HG03280 (cell line): ENCODE results near the gene PCDHA11.
"Not testable (repeated sequence)": the region's sequence is repeated elsewhere in the genome, so short reads cannot be mapped to it uniquely, and the experiment has no call there.

Experiments used
- ATAC-seq: cut with Tn5 transposase; IDR thresholded peaks from one replicate; pipeline ENCODE4 v1.9.1; 2021; ENCODE audit warnings: mild to moderate bottlenecking, moderate library complexity; ENCODE audit not compliant: unreplicated experiment

PCDHA11 gene

GRCh38 chr5:140849831-140850634, 18.7 kb upstream of the PCDHA11 start:
- not testable (repeated sequence) for ATAC-seq

GRCh38 chr5:140855772-140856674, 12.7 kb upstream of the PCDHA11 start, which contains the start of gene PCDHA10:
TSS of gene PCDHA10 (plus strand) at chr5:140855897. CDS start at chr5:140856049, 152 bp downstream.
- ATAC-seq, result no peak

- no peak for ATAC-seq
These were observed 11.4 kb upstream of the PCDHA11 start for GRCh38 chr5:140857177-140857986.

- ATAC-seq, result no peak
These were observed 10.8 kb upstream of the PCDHA11 start for GRCh38 chr5:140857987-140858240.

GRCh38 chr5:140862441-140863295, 6.1 kb upstream of the PCDHA11 start:
- ATAC-seq, result no peak

- ATAC-seq, result no peak
These were observed 764 bp downstream of the PCDHA11 start for GRCh38 chr5:140869555-140869886.

- ATAC-seq, result no peak
These were observed 1.8 kb downstream of the PCDHA11 start for GRCh38 chr5:140870221-140871201.

- no peak for ATAC-seq
These were observed 6.6 kb downstream of the PCDHA11 start, which contains the start of gene PCDHA12 for GRCh38 chr5:140875085-140876065. TSS of gene PCDHA12 (plus strand) at chr5:140875308. CDS start at chr5:140875473, 165 bp downstream.

GRCh38 chr5:140876541-140877261, 7.9 kb downstream of the PCDHA11 start:
- ATAC-seq, result not testable (repeated sequence)

- ATAC-seq, result no peak
These were observed 8.5 kb downstream of the PCDHA11 start for GRCh38 chr5:140877262-140877581.

- ATAC-seq, result no peak
These were observed 13.3 kb downstream of the PCDHA11 start, which contains the start of gene PCDHA13 for GRCh38 chr5:140881889-140882590. TSS of gene PCDHA13 (plus strand) at chr5:140882124. CDS start at chr5:140882269, 145 bp downstream.

GRCh38 chr5:140882591-140882899, 13.8 kb downstream of the PCDHA11 start:
- no peak for ATAC-seq

GRCh38 chr5:140883373-140883772, 14.6 kb downstream of the PCDHA11 start:
- ATAC-seq, result no peak

- no peak for ATAC-seq
These were observed 15.4 kb downstream of the PCDHA11 start for GRCh38 chr5:140883927-140884697.

GRCh38 chr5:140916325-140916724, 47.6 kb downstream of the PCDHA11 start:
- ATAC-seq, result no peak
